Caki2 (cell line): ENCODE data around the gene RGL4. TPM values are rescaled to one million over a fixed set of nuclear protein-coding genes. Genes with fewer than 3 reads are reported as not detected.
"Not testable (repeated sequence)": the region's sequence is repeated elsewhere in the genome, so short reads cannot be mapped to it uniquely, and the experiment has no call there.

ENCODE experiments used
- DNase-seq: peaks from one replicate; pipeline ENCODE4 v3.0.0-alpha.2; 2015; ENCODE audit warnings: low read depth
- in situ Hi-C: cut with HindIII; loops from 2 replicates; pipeline ENCODE4 v1.10.0; 2016; ENCODE audit warnings: low sequenced_read_pairs, low pct_unique_long_range_greater_than_20kb, mixed read lengths
- total RNA-seq: library from RNA; depleted of rRNA; stranded (reverse); fragments of >200 nt; shearing (Covaris generic); gene quantifications from 2 replicates; pipeline ENCODE4 v1.2.3, GENCODE V29; 2014; ENCODE audit warnings: low replicate concordance; rRNA removed

RGL4 gene
- total RNA-seq, 1 experiment from 2014 or later: not detected

DNA sequence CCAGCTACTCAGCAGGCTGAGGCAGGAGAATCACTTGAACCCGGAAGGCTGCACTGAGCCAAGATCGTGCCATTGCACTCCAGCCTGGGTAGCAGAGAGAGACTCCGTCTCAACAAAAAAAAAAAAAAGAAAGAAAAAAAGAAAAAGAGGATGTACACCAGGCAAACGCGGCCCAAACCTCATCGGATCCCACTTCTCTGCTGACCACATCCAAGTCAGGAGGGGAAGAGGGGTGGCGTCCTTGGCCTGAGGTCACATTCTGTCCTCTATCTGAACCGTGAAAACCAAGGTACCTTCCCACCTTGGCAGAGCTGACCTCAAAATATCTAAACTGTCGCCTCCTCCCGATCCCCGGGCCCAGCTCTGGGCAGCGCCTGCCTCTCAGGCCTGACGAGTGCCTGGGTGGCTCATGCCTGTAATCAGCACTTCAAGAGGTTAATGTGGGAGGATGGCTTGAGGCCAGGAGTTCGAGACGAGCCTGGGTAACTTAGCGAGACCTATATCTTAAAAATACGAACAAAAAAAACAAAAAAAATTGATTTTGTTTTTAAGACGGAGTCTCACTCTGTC, 25.1 kb downstream of the RGL4 start:
- in situ Hi-C loops: no loop called here
- DNase-seq: no peak

DNA sequence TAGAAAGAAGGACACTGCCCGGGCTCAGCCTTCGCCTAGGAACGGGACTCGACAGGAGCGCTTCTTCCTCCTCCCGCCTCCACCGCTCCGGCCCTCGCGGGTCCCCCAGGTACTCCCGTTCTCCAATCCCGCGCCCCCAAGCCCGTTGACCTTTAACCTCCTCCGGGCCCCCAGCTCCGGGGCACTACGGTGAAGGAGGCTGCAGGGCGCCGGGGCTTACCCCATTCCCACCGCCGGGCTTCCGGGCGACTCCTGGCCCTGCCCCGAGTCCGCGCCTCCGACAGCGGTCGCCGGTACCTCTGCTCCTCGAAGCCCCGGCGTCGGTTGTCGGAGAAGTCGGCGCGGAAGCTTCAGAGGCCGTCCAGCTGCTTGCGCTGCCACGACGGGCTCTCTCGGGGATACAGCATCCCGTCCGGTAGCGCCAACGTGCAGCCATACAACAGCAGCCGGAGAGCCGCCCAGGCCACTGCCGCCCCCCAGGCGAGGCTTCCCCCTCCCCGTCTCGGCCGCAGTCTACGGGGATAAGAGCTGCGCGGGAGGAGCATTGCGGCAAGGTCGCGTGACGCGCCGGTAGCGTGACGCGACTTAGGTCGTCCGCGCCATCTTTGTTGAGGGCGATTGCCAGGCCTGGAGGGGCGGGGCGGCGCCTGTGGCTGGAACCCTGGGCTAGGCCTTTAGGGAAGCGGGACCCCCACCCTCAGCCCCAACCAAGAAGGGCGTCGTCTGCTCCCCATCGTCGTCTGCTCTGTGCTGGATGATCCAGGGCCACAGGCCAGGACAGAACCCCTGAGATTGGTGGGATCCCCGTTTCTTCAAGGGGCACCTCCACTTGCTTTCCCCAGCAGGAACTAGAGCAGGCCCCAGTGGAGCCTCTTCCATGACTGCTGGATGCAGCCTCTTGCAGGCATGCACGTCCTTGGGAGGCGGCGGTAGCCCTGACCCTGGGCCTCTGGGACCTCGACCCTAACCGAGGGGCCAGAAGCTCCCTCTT, 26.3 kb downstream of the RGL4 start:
- DNase-seq: peak; percentile 81
- in situ Hi-C loops: no loop called here

DNA sequence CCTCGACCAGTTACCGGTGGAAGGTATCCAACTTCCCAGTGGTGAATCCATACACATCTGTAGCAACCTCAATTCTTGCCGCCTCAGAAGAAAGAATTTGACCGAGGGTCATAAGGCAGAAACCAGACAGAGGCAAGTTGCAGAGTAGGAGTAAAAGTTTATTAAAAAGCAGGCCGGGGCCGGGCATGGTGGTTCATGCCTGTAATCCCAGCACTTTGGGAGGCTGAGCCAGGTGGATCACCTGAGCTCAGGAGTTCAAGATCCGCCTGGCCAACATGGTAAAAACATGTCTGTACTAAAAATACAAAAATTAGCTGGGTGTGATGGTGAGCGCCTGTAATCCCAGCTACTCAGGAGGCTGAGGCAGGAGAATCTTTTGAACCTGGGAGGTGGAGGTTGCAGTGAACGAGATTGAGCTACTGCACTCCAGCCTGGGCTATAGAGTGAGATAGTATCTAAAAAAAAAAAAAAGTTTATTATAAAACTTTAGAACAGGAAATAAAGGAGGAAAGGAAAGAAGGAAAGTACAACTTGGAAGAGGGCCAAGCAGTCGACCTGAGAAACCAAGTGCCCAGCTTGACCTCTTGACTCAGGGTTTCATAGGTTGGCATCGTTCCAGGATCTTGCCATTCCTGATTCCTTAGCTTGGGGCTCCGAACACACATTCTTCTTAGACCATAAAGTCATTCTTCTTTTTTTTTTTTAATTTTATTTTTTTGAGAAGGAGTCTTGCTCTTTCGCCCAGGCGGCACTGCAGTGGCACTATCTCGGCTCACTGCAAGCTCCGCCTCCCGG, 27.8 kb downstream of the RGL4 start:
- in situ Hi-C loops: no loop called here
- DNase-seq: peak; percentile 10

DNA sequence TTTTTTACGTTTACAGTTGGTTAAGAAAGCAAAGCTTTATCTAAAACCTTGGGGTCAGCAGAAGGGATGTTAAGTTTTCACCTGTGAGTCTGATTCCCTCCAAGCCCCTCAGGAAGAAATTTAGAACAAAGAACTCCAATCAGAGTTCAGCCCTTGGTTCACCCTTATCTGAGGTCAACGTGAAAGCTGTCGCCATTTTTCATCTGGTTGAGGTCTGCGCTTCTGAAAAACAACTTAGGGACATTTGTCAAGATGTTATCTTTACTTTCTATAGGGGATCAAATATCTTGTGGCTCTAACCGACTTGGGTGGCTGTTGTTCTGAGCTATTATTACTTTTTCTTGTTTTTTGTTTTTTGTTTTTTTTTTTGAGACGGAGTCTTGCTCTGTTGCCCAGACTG, 30.0 kb downstream of the RGL4 start:
- no peak for DNase-seq
- in situ Hi-C loops: no loop called here

DNA sequence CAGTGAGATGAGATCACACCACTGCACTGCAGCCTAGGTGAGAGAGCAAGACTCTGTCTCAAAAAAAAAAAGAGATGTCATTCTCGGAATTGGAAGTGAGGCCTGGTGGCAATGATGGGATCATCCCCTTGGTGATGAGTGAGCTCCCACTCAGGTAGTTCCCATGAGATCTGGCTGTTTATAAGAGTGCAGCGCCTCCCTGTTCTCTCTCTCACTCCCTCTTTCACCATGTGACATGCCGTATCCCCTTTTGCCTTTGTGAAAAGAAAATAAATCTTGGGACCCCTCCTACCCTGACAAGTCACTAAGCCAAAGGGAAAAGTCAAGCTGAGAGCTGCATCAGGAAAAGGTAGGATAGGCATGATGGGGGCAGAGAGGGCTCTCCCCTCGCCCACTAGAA, 31.3 kb downstream of the RGL4 start:
- DNase-seq: no peak
- in situ Hi-C loops: no loop called here

DNA sequence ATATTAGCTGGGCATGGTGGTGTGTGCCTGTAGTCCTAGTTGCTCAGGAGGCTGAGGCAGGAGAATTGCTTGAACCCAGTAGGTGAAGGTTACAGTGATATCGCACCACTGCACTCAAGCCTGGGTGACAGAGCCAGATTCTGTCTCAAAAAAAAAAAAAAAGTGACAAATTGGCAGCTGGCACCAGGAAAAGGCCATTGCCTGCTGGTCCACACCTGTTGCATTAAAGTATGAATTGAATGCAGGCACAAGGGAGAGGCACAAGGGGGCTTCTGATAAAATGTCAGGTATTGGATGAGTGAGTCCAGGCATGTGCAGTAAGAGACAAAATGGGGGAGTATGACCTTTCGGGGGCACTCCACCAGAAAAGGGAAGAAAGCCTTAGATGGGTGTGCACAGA, 31.9 kb downstream of the RGL4 start:
- in situ Hi-C loops: no loop called here

DNA sequence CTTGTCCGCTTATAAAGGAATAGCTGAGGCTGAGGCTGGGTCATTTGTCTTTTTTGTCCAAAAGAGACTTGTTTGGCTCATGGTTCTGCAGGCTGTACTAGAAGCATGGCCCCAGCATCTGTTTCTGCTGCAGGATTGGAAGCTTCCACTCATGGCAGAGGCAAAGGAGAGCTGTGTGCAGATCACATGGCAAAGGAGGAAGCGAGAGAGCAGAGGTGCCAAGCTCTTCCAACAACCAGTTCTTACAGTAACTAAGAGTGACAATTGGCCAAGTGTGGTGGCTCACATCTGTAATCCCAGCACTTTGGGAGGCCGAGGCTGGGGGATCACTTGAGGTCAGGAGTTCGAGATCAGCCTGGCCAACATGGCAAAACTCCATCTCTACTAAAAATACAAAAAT, 37.3 kb downstream of the RGL4 start:
- DNase-seq, in situ Hi-C loops: not testable (repeated sequence)

More for the DNA sequence above, 31.9 kb downstream of the RGL4 start:
- no peak for DNase-seq

DNA sequence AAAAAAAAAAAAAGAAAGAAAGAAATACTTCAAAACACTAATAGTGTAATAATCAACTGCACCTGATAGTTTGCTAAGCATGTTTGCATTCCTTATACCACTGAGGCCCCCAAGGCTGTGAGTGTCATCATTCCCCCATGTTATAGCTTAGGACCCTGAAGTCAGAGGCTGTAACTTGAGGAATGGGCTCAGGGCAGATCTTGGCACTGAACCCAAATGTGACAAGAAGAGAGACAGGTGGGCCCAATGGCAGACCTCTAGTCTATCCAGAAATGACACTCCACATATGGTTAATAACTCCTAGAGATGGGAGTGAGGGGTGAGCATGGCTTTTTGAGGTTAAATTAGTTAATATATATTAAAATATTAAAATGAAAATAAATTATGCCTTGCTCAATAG, 46.9 kb downstream of the RGL4 start:
- no peak for DNase-seq
- in situ Hi-C loops: no loop called here

DNA sequence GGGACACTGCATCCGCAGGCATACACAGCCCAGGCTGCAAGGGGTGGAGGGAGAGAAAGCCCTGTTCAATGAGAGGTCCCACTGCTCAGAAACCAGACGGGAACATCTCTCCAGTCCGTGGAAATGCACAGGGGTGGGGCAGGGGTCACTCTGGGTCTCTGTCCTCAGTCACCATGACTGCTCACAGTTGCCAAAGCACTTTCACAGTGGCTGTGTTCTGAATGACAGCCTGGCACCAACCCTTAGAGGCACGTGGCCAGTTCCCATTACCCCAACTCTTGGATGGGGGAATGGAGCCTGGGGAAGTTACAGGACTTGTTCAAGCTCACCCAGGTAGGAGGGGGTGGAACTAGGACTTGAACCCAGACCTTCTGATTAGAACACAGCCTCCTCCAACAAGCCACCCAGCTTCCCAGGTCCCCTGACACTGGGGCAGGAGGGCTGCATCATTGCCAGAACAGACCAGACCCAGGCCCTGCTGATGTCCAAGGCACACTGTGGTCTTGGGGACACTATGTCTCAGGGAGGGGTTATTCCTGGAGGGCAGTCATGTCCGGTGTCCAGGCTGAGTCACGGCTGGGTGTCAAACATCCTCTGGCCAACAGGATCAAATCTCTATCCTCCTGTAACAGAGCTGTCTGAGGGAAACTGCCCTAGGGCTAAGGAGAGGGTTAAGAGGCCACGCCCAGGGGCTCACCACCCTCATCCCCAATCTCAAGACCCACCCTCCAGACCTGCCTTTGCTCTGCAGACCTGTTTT, 51.9 kb downstream of the RGL4 start:
- no peak for DNase-seq
- in situ Hi-C loops: no loop called here

DNA sequence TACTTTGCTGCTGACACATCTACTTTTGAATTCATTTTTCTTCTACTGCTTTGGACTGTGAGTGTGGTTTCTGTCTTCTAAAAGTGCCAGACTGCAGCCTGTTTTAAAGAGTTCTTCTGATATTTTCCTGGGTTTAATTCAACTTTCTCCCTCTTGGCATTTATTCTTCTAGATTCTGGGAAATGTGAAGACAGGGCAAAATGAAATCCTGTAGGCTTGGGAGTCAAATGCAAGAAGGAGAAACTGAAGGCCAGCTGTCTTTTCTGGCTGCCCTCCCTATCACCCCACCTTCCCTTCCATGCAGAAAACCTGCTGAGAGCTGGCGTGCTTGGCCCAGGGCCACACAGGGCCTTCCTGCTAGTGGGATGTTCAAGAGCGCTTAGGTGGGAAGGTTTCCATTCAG, 52.5 kb downstream of the RGL4 start:
- in situ Hi-C loops: no loop called here
- no peak for DNase-seq

DNA sequence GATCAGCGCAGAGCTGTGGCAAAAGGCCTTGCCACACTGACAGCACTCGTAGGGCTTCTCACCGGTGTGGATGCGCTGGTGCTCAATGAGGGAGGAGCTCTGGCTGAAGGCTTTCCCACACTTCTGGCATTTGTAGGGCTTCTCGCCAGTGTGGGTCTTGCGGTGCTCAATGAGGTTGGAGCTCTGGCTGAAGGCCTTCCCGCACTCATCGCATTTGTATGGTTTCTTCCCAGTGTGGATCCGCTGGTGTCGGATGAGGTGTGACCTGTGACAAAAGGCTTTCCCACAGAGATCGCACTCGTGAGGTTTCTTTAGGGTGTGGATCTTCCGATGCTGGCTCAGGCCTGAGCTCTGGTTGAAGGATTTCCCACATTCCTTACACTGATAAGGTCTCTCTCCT, 53.2 kb downstream of the RGL4 start:
- DNase-seq: no peak
- in situ Hi-C loops: no loop called here

DNA sequence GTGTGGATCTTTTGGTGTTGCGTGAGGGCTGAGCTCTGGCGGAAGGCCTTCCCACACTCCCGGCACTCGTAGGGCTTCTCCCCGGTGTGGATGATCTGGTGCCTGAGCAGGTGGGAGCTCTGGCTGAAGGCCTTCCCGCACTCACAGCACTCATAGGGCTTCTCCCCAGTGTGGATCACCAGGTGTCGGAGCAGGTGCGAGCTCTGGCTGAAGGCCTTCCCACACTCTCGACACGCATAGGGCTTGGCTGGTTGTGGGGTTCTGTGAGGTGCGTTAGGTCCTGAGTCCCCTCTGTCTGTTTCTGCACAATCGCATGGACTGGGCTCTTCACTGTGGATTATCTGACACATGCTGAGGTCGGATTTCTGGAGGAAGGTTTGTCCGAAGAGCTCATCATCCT, 53.7 kb downstream of the RGL4 start:
- DNase-seq: no peak
- in situ Hi-C loops: no loop called here

DNA sequence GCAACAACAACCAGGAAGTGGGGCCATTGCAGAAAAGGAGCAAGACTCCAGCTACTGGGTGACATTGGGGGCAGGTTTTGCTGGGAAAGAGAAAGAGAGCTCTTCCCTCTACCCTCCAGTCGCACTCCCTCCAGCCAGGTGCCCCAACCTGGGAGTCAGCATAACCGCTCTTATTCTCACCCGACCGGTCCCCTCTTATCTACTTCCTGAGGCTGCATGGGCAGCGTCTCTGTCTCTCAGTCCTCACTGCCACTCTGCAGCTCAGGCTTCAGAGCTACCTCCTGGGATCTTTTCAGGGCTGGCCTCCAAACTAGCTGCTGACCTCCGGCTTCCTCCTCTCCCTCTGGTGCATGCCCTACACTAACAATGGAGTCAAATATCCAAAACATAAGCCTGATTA, 55.0 kb downstream of the RGL4 start:
- in situ Hi-C loops: no loop called here
- DNase-seq: no peak

Other genes with a start within 250 kb of the RGL4 start
- not detected in 2 replicates for gene IGLL1, start 110.7 kb upstream of the RGL4 start, total RNA-seq
- not detected in 2 replicates for gene DRICH1, start 58.7 kb upstream of the RGL4 start, total RNA-seq
- 7.7 and 9.0 TPM in 2 replicates for gene ZNF70, start 60.1 kb downstream of the RGL4 start, total RNA-seq
- gene VPREB3, start 63.4 kb downstream of the RGL4 start, total RNA-seq: not detected in 2 replicates
- gene C22orf15, start 72.0 kb downstream of the RGL4 start, total RNA-seq: not detected in 2 replicates
- gene CHCHD10, start 77.0 kb downstream of the RGL4 start, total RNA-seq: 3.1 and 16.0 TPM in 2 replicates
- 16.2 and 36.3 TPM in 2 replicates for gene MMP11, start 81.8 kb downstream of the RGL4 start, total RNA-seq
- 153 and 163 TPM in 2 replicates for gene SMARCB1, start 96.0 kb downstream of the RGL4 start, total RNA-seq
- gene DERL3, start 148.0 kb downstream of the RGL4 start, total RNA-seq: 8.9 and 12.5 TPM in 2 replicates
- 20.2 and 101 TPM in 2 replicates for gene SLC2A11, start 166.9 kb downstream of the RGL4 start, total RNA-seq
- 1,968 and 2,027 TPM in 2 replicates for gene MIF, start 203.4 kb downstream of the RGL4 start, total RNA-seq